Mononuclear cell (primary cell): ENCODE measurements around the gene MBOAT2. TPM values are rescaled to one million over a fixed set of nuclear protein-coding genes. Genes with fewer than 3 reads are reported as not detected.

Experiments used
- H3K27me3 ChIP-seq: 2 replicates; pipeline ENCODE4 v1.6.0; 2011; ENCODE audit warnings: low read length, control low read depth; ENCODE audit not compliant: insufficient read depth
- H3K4me1 ChIP-seq: 2 replicates; pipeline ENCODE4 v1.5.1; 2011; ENCODE audit warnings: mild to moderate bottlenecking, low read length, control low read depth; ENCODE audit not compliant: insufficient read depth
- H3K4me3 ChIP-seq: 2 replicates; pipeline ENCODE4 v1.5.1; 2011; ENCODE audit warnings: mild to moderate bottlenecking, low read length, moderate library complexity
- H3K9me3 ChIP-seq: 2 replicates; pipeline ENCODE4 v1.5.1; 2011; ENCODE audit warnings: low read depth, mild to moderate bottlenecking, control low read depth, low read length
- total RNA-seq: library from RNA; depleted of rRNA; stranded (reverse); fragments of >200 nt; gene quantifications from one replicate; pipeline ENCODE4 v1.2.3, GENCODE V29; 2012

The MBOAT2 gene
- total RNA-seq, 1 donor: 9.2 TPM

DNA sequence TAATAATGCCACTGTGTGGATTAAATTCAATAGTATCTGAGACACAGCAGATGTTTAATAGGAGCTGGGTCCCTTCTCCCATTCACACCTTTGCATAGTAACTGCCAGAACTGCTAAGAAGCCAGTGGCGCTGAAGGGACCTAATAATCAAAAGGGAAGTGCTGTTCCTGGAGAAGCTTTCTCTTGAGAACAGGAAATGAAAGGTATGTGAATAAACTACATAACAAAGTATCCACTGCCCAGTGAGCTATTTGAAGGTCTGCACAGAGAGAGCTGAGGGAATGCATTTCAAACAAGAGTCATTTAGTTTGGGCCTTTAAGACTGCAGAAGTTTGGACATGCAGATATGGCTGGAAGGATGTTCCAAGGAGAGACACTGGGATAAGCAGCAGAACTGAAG lies 110.0 kb downstream of the MBOAT2 start:
- Histone ChIP-seq H3K9me3 (no peaks in the 10 kb centered on the region), H3K27me3 (no peaks in the 10 kb centered on the region), H3K4me1 (peaks cover 11% of the 10 kb centered on the region), H3K4me3 (no peak overlapping the region)

DNA sequence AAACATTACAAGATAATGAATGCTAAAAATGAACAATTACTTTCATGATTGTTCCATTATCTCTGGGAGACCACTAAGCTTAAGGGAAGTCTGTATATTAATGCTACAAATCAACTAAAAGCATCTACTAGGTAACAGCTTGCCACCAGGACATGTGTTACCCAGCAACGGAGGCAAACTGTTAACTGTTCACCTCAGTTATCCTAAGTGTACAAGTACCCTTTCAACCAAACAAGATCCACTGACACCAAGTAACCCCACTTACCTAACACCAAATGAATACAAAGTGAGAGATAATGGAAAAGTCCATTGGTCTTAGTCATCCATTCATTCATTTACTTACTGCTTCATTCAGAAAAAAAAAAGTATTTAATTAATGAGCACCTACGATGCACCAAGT lies 111.4 kb downstream of the MBOAT2 start:
- Histone ChIP-seq H3K4me1 (peaks cover 11% of the 10 kb centered on the region), H3K4me3 (no peak overlapping the region), H3K9me3 (no peaks in the 10 kb centered on the region), H3K27me3 (no peaks in the 10 kb centered on the region)

DNA sequence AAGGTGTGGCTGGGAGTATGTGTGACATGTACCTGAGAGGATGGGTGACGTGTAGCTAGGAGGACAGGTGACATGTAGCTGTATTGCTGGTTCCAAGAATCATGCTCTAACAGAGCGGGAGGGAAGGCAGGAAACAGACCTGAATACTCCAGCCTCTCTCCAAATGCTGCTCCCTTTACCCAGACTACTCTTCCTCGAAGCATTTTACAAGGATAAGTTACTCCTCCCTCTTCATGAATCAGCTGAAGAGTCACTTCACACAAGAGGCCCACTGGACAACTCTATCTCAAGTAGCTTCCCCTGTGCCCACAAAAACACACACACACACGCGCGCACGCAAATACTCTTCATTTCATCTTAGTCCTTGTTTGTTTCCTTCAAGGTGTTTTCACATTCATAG lies 113.5 kb downstream of the MBOAT2 start:
- no peaks in the 10 kb centered on the region for H3K27me3 ChIP-seq
- H3K9me3 ChIP-seq: no peaks in the 10 kb centered on the region
- peaks cover 4% of the 10 kb centered on the region for H3K4me1 ChIP-seq
- no peak overlapping the region for H3K4me3 ChIP-seq

DNA sequence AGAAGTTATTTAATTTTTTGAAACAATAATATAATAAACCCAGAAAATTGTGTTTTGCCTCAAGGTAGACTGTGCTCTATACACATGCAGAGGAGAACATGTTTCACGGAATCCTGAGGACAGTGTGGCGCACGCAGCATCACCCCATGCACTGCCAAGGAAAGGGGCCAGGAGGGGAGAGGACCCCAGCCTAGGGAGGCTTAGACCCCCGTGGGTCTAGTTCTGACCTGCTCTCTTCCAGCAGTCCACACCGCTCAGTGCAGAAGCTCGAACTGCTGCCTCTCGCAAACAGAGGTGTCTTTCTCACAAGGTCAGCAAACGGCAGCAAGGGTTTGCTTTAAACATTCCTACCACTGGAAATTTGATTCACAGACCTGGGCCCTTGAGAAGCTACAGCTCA lies 114.5 kb downstream of the MBOAT2 start:
- no peaks in the 10 kb centered on the region for H3K9me3 ChIP-seq
- H3K4me3 ChIP-seq: no peak overlapping the region
- H3K4me1 ChIP-seq: peaks cover 4% of the 10 kb centered on the region
- H3K27me3 ChIP-seq: no peaks in the 10 kb centered on the region

DNA sequence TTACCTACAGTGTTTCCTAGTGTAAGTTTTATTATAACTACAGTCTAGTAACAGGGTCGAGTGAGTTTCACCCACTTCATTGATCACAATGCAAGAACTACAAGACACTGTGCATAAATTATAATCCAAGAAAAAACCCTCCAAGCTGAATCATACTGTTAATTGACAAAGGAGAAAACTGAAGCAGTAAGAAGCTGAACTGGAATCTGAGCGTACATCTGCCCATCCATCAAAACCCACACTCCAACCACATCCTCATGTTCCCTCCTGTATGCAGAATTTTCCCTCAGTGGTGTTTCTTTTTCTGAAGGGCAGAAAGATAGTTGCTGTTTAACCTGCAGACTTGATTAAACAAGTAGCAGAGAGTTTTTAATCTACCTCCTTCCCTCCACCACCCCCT lies 116.6 kb downstream of the MBOAT2 start:
- Histone ChIP-seq H3K4me1 (no peaks in the 10 kb centered on the region), H3K27me3 (no peaks in the 10 kb centered on the region), H3K4me3 (no peak overlapping the region), H3K9me3 (no peaks in the 10 kb centered on the region)

DNA sequence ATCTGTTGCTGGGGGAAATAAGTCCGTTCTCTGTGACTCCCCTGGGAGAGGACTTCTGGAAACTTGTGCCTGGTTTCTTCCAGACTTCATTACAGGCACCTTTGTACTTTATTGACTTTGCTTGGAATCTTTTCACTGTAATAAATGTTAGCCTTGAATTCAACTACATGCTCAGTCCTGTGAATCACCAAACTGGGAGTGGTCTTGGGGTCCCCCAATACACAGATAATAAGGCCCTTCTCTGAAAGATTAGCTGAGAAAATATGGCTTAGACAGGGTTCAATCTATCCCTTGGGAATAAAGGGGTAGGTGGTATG lies 117.3 kb downstream of the MBOAT2 start:
- H3K4me1 ChIP-seq: no peaks in the 10 kb centered on the region
- no peaks in the 10 kb centered on the region for H3K27me3 ChIP-seq
- no peak overlapping the region for H3K4me3 ChIP-seq
- H3K9me3 ChIP-seq: no peaks in the 10 kb centered on the region

DNA sequence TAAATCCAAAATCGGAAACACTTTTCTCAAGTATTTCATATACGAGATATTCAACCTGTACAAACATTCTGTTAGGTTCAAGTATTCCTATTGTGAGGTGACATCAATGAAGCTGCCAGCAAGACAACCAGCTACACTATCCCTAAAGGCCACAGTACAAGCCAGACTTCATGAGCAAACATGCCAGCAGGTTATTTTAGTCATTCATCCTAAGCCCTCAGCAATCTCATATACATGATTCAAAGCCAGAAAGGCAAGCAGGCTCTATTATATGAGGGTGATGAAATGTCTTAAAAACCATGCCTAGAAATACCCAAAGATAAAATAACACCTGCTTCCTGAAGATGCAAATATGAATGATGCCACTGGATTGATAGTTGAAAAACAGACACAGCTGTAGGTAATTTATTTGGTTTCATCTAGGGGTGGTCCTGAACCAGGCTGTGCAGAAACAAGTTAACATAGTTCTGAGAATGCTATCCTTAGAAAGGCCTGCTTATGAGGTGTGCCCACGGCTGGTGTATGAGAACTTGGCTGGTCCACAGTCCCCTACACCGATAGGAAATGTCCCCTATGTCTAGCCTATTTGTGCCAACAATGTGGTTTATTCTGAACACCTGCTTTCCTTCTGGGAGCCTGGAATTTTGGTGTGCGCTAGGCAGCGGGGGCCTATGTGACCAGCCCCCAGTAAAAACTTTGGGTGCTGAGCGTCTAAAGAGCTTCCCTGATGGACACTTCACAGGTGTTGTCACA lies 117.9 kb downstream of the MBOAT2 start:
- Histone ChIP-seq H3K9me3 (no peaks in the 10 kb centered on the region), H3K4me3 (no peak overlapping the region), H3K27me3 (no peaks in the 10 kb centered on the region), H3K4me1 (no peaks in the 10 kb centered on the region)

DNA sequence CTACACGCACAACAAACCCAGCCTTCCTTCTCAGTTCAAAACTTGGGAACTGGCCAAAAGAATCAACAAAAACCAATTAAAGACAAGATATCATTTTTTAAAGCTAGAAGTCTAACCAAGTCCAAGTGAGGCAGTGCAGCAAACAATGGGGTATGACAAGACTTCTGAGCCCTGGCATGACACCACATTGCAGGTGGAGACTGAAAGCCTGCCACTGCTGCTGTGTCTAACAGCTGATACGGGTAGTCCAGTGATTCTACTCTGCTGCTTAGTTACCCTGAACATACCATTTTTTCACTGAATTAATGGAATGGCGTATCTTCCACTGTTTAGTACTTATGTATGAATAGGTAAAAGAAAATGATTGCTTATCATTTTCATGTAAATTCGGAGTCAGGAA lies 118.7 kb downstream of the MBOAT2 start:
- no peaks in the 10 kb centered on the region for H3K27me3 ChIP-seq
- no peak overlapping the region for H3K4me3 ChIP-seq
- H3K4me1 ChIP-seq: no peaks in the 10 kb centered on the region
- H3K9me3 ChIP-seq: no peaks in the 10 kb centered on the region

DNA sequence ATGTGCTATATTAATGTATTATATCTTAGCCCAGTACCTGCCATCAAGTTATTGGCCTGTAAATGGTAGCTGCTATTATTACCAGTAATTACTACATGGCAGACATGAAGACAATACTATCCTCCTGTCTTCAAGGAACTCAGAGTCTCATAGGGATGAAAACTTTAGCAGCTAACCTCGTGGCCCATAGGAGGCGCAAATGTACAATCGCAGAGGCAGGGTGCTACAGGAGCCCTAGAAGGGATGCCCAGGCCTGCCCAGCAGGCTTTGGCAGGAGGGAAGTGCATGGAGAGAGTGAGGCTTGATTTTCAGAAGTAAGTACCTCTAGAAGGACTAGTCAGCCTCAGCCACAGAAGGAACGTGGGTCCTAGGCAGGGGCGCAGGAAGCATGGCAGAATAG lies 121.4 kb downstream of the MBOAT2 start:
- no peaks in the 10 kb centered on the region for H3K4me1 ChIP-seq
- no peak overlapping the region for H3K4me3 ChIP-seq
- no peaks in the 10 kb centered on the region for H3K27me3 ChIP-seq
- no peaks in the 10 kb centered on the region for H3K9me3 ChIP-seq

DNA sequence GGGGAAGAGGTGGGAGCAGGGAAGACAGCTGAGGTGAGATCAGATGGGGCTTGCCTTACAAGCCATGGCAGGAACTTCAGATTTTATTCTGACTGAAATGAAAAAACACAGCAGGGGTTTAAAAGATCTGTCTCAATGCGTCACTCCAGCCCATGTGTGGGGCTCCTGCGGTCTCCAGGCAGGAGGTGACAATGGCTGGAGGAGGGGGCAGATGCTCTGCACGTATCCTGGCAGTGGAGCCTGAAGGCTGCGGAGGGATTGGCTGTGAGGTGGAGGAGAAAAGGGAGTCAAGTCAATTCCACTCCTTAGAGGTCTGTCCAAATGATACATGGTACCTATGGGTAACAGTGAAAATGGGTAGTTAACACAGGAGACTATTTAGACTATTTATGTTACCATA lies 125.6 kb downstream of the MBOAT2 start:
- Histone ChIP-seq H3K9me3 (no peaks in the 10 kb centered on the region), H3K4me3 (no peak overlapping the region), H3K4me1 (no peaks in the 10 kb centered on the region), H3K27me3 (no peaks in the 10 kb centered on the region)

DNA sequence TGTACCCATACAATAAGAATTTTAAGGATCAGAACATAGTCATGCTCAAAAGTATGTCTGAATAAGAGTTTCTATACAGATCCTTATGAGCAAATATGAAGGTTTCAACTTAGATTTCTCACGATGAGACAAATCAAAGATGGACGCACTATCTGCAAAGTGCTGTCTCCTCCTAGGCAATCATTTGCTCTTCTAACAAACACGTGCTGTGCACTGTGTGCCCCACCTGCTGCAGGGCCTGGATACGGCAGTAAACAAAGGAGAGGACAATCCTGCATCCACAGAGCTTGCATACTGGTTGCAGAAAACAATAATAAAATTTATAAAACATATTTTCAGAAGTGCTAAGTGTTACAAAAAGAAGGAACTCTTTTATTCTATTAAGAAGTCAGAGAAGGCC lies 126.2 kb downstream of the MBOAT2 start:
- Histone ChIP-seq H3K27me3 (no peaks in the 10 kb centered on the region), H3K9me3 (no peaks in the 10 kb centered on the region), H3K4me1 (no peaks in the 10 kb centered on the region), H3K4me3 (no peak overlapping the region)

DNA sequence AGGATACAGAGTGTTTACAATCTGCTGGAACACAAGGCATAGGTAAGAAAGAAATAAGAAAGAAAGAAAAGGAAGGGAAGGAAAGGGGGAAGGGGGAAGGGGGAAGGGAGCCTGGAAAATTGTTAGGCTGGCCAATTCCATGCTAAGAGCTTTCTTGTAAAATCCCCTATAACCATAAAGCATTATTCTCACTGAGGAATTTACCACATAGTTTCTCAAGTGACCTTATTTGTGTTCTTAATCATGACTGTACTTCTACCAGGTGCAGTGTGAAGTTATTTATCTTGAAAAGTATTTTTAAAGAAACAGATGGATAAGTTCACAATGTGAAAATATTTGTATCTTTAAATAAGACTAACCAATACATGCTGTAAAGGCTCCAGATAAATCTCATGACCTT lies 126.9 kb downstream of the MBOAT2 start:
- no peaks in the 10 kb centered on the region for H3K27me3 ChIP-seq
- no peak overlapping the region for H3K4me3 ChIP-seq
- no peaks in the 10 kb centered on the region for H3K4me1 ChIP-seq
- H3K9me3 ChIP-seq: no peaks in the 10 kb centered on the region

DNA sequence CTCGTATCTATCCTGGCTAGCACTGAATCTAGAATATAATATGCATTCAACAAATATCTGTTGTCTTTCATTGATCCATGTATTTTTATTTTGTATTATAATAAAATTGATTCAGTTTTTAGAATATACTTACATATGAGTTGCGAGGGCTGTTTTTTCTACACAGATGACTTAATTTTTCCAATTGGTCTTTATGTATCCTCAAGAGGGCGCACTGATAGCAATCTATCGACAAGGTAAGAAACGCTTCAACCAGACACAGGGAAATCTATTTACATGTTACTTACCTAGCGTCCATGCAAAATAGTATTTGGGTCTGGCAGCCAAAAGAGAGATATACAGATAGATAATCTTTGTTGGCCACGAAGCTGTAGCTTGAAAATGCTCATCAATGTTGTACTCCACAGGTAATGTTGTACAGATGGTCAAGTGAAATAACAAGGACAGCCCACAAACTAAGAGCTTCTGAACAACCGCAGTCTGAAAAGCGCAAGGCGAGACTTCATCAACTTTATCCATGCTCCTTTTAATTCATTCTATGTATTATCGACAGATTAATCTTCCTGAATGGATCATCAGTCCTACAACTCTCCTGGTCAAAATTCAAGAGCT lies 130.6 kb downstream of the MBOAT2 start:
- H3K4me3 ChIP-seq: no peak overlapping the region
- no peaks in the 10 kb centered on the region for H3K4me1 ChIP-seq
- no peaks in the 10 kb centered on the region for H3K9me3 ChIP-seq
- H3K27me3 ChIP-seq: no peaks in the 10 kb centered on the region

DNA sequence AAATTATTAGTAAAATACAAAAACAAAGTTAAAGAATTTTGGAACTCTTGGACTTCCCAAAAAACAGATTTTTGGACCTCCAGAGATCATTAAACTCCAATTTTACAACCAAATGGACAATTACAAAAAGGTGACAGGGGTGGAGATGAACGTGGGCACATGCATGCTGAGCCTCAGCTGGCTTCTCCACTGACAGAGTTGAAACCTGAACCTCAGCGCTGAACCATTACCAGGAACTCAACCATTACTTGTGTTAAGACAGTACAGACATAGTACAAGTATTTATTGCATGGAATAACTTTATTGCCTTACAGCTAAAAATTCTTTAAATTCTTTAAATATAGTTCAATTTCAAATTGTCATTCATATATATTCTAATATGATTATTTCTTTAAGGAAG lies 133.0 kb downstream of the MBOAT2 start:
- Histone ChIP-seq H3K4me1 (no peaks in the 10 kb centered on the region), H3K27me3 (no peaks in the 10 kb centered on the region), H3K9me3 (no peaks in the 10 kb centered on the region), H3K4me3 (no peak overlapping the region)

DNA sequence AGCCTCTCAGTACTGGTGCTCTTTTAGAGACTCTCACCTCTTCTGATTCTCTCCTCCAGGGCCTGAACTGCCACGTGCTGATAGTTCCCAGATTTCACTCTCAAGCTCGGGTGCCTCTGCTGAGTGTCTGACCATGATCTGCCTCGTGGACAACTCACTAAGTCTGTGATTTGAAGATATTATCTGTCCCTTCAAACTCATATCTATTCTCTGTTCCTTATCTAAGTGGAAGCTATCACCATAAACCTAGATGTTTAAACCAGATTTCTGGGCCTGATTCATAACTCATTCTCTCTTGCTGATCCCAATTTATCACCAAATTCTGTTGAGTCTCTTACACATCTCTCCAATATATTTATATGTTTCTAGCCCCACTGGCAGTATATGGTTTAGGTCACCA lies 136.1 kb downstream of the MBOAT2 start:
- Histone ChIP-seq H3K4me1 (no peaks in the 10 kb centered on the region), H3K4me3 (no peak overlapping the region), H3K27me3 (no peaks in the 10 kb centered on the region), H3K9me3 (no peaks in the 10 kb centered on the region)

DNA sequence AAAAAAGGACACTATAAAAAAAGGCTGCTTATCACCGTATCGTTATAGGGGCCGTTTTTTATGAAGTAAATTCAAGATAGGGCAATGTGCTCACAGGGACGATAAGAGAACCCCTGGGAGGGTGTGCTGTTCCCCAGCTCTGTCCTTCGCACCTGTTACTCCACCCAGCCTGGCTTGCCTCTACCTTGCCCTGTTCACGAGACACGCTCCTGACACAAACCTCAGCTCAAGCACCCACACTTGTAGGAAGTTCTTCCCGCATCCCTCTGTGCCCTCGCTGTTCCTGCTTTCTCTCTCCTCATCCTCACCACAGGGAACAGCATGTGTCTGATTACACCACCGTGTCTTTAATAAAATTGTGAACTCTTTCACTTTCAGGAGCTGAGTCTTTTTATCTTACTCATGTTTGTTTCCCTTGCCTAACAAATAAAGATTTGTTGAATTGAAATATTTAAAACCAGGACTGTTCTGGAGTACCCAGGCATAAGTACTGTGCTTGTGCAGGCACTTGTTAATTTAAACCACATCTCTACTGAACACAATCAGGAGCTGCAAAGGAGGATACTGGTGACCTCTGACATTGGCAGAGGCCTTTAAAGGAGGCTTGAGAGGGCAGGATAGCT lies 140.0 kb downstream of the MBOAT2 start:
- H3K27me3 ChIP-seq: no peaks in the 10 kb centered on the region
- no peak overlapping the region for H3K4me3 ChIP-seq
- no peaks in the 10 kb centered on the region for H3K4me1 ChIP-seq
- H3K9me3 ChIP-seq: no peaks in the 10 kb centered on the region
